SK-MEL-5 (cell line): ENCODE results near the gene CARD18. TPM values are rescaled to one million over a fixed set of nuclear protein-coding genes. Genes with fewer than 3 reads are reported as not detected.

ENCODE experiments used
- DNase-seq: peaks from one replicate; pipeline ENCODE4 v3.0.0-alpha.2; 2016; ENCODE audit warnings: low read depth, low spot score
- in situ Hi-C: cut with HindIII; loops from 2 replicates; pipeline ENCODE4 v1.10.0; 2016; ENCODE audit warnings: low sequenced_read_pairs, high pct_unique_total_duplicates, low pct_unique_long_range_greater_than_20kb
- polyA plus RNA-seq, 2 experiments: library from polyadenylated mRNA; depleted of rRNA; stranded (reverse); fragments of >200 nt; gene quantifications; 2 replicates each; pipeline ENCODE4 v1.2.3, GENCODE V29; 2015
- total RNA-seq: library from RNA; depleted of rRNA; stranded (reverse); fragments of >200 nt; shearing (Covaris generic); gene quantifications from 2 replicates; pipeline ENCODE4 v1.2.3, GENCODE V29; 2014; rRNA removed

CARD18 gene
- total RNA-seq: not detected in 2 replicates
- polyA plus RNA-seq (2015; cell fraction: cytosol; rRNA removed): not detected in 2 replicates
- not detected in 2 replicates for polyA plus RNA-seq (2015; cell fraction: nucleus; rRNA removed)

- in situ Hi-C loops: no loop called here
- no peak for DNase-seq
These were observed at the start of gene CARD18 for GRCh38 chr11:105139669-105140068. CARD18 (minus strand) TSS chr11:105139769; CDS start chr11:105139726, 43 bp downstream.

- in situ Hi-C loops: no loop called here
These were observed 44.4 kb upstream of the CARD18 start for GRCh38 chr11:105183987-105184386.

GRCh38 chr11:105183426-105183825 is 43.9 kb upstream of the CARD18 start:
- in situ Hi-C loops: no loop called here
- DNase-seq: no peak

More at GRCh38 chr11:105183987-105184386, 44.4 kb upstream of the CARD18 start:
- DNase-seq: no peak

GRCh38 chr11:105181521-105181920 is 42.0 kb upstream of the CARD18 start:
- no peak for DNase-seq
- in situ Hi-C loops: no loop called here

- in situ Hi-C loops: no loop called here
- peak; percentile 57 for DNase-seq
These were observed 41.5 kb upstream of the CARD18 start for GRCh38 chr11:105181100-105181499.

GRCh38 chr11:105179542-105180278 is 40.1 kb upstream of the CARD18 start:
- in situ Hi-C loops: no loop called here
- DNase-seq: no peak

GRCh38 chr11:105177658-105178057 is 38.1 kb upstream of the CARD18 start:
- in situ Hi-C loops: no loop called here
- DNase-seq: no peak

GRCh38 chr11:105168457-105168856 is 28.9 kb upstream of the CARD18 start:
- in situ Hi-C loops: no loop called here
- DNase-seq: no peak

GRCh38 chr11:105167244-105167643 is 27.7 kb upstream of the CARD18 start:
- in situ Hi-C loops: no loop called here
- no peak for DNase-seq

GRCh38 chr11:105164208-105164607 is 24.6 kb upstream of the CARD18 start:
- no peak for DNase-seq
- in situ Hi-C loops: no loop called here

- DNase-seq: no peak
- in situ Hi-C loops: no loop called here
These were observed 22.9 kb upstream of the CARD18 start for GRCh38 chr11:105162506-105162905.

GRCh38 chr11:105158436-105158835 is 18.9 kb upstream of the CARD18 start:
- in situ Hi-C loops: no loop called here
- no peak for DNase-seq

GRCh38 chr11:105156720-105157119 is 17.2 kb upstream of the CARD18 start:
- DNase-seq: no peak
- in situ Hi-C loops: no loop called here

GRCh38 chr11:105156231-105156630 is 16.7 kb upstream of the CARD18 start:
- in situ Hi-C loops: no loop called here
- DNase-seq: no peak

GRCh38 chr11:105155679-105156078 is 16.1 kb upstream of the CARD18 start:
- in situ Hi-C loops: no loop called here
- no peak for DNase-seq

- DNase-seq: no peak
- in situ Hi-C loops: no loop called here
These were observed 13.8 kb upstream of the CARD18 start for GRCh38 chr11:105153392-105153791.

- in situ Hi-C loops: no loop called here
- no peak for DNase-seq
These were observed 13.0 kb upstream of the CARD18 start for GRCh38 chr11:105152560-105152959.

- in situ Hi-C loops: no loop called here
- DNase-seq: no peak
These were observed 12.5 kb upstream of the CARD18 start for GRCh38 chr11:105152021-105152512.

- in situ Hi-C loops: no loop called here
These were observed 9.9 kb upstream of the CARD18 start for GRCh38 chr11:105149477-105149876.

More at GRCh38 chr11:105149477-105149876, 9.9 kb upstream of the CARD18 start:
- no peak for DNase-seq
